ENCODE measurements around the gene RFX3. TPM values are rescaled to one million over a fixed set of nuclear protein-coding genes. Genes with fewer than 3 reads are reported as not detected.

RFX3 gene
- total and polyA plus RNA-seq, 12 donors = 1.4 to 14.2 (median 5.5) TPM

- no peak overlapping the region for H3K4me3 ChIP-seq
- intact Hi-C loops (cut with DNase I) = no loop called here
- no peak overlapping the region for H3K27ac ChIP-seq
- no peak for DNase-seq
- no peaks in the 10 kb centered on the region for H3K27me3 ChIP-seq
- TF ChIP-seq POLR2A (IDR thresholded peaks at IDR 0.05) (no peak), CTCF (IDR thresholded peaks at IDR 0.05) (no peak)
- no peaks in the 10 kb centered on the region for H3K9me3 ChIP-seq (replicated peaks in 1 of 3)
- H3K4me1 ChIP-seq (replicated peaks in 1 of 2) = no peaks in the 10 kb centered on the region
- H3K36me3 ChIP-seq (replicated peaks in 1 of 2) = no peaks in the 10 kb centered on the region
These were observed 34.4 kb downstream of the RFX3 start for GRCh38 chr9:3491450-3491849.

GRCh38 chr9:3490957-3491356, 34.8 kb downstream of the RFX3 start:
- Histone ChIP-seq H3K27me3 (no peaks in the 10 kb centered on the region), H3K9me3 (replicated peaks in 1 of 3) (no peaks in the 10 kb centered on the region), H3K4me3 (no peak overlapping the region), H3K4me1 (replicated peaks in 1 of 2) (no peaks in the 10 kb centered on the region), H3K36me3 (replicated peaks in 1 of 2) (no peaks in the 10 kb centered on the region), H3K27ac (no peak overlapping the region)
- no peak for DNase-seq
- 85 to 93% (median 91%) methylated on average over 4 of the region's 4 CpGs for WGBS, 4 donors
- intact Hi-C loops (cut with DNase I) = no loop called here
- TF ChIP-seq POLR2A (IDR thresholded peaks at IDR 0.05) (no peak), CTCF (IDR thresholded peaks at IDR 0.05) (no peak)

- intact Hi-C loops (cut with DNase I) = no loop called here
- Histone ChIP-seq H3K9me3 (replicated peaks in 1 of 3) (peaks cover 0 to 6% (median 0%) of the 10 kb centered on the region in 3 donors), H3K36me3 (replicated peaks in 1 of 2) (no peaks in the 10 kb centered on the region), H3K4me3 (no peak overlapping the region), H3K4me1 (replicated peaks in 1 of 2) (no peaks in the 10 kb centered on the region), H3K27ac (no peak overlapping the region), H3K27me3 (no peaks in the 10 kb centered on the region)
- WGBS, 4 donors = 92 to 96% (median 95%) methylated on average over 2 of the region's 2 CpGs
- TF ChIP-seq CTCF (IDR thresholded peaks at IDR 0.05) (no peak), POLR2A (IDR thresholded peaks at IDR 0.05) (no peak)
- no peak for DNase-seq
These were observed 43.2 kb downstream of the RFX3 start for GRCh38 chr9:3482578-3482977.

GRCh38 chr9:3480353-3480655, 45.5 kb downstream of the RFX3 start:
- Histone ChIP-seq H3K27ac (no peak overlapping the region), H3K27me3 (no peaks in the 10 kb centered on the region), H3K4me3 (no peak overlapping the region), H3K36me3 (replicated peaks in 1 of 2) (no peaks in the 10 kb centered on the region), H3K9me3 (replicated peaks in 1 of 3) (peaks cover 0 to 7% (median 0%) of the 10 kb centered on the region in 3 donors), H3K4me1 (replicated peaks in 1 of 2) (no peaks in the 10 kb centered on the region)
- DNase-seq = no peak
- intact Hi-C loops (cut with DNase I) = no loop called here
- WGBS, 4 donors = 90 to 92% (median 92%) methylated on average over 3 of the region's 3 CpGs
- no peak for TF ChIP-seq POLR2A (IDR thresholded peaks at IDR 0.05)
- no peak for TF ChIP-seq CTCF (IDR thresholded peaks at IDR 0.05)

Data from adrenal gland (tissue), 12 donors.